Sigmoid colon (tissue), 7 donors: Measurements from ENCODE around the gene UBE4A. TPM values are rescaled to one million over a fixed set of nuclear protein-coding genes. Genes with fewer than 3 reads are reported as not detected.
A peak's percentile ranks its signal among the peaks of the same experiment; 100 is the strongest.

Experiments used
- DNase-seq: peaks from one replicate; pipeline ENCODE4 v3.0.0-alpha.2; 2019
- H3K27ac ChIP-seq, 4 donors: fragments of 200-600 bp; sonication (generic); one replicate each; pipeline ENCODE4 v1.5.1; 2016 to 2019; ENCODE audit warnings: mild to moderate bottlenecking in 1 of 4
- H3K27me3 ChIP-seq, 3 donors: fragments of 200-600 bp; sonication (generic); one replicate each; pipeline ENCODE4 v1.5.1; 2019; ENCODE audit warnings: mild to moderate bottlenecking in 1 of 3
- H3K36me3 ChIP-seq, 4 donors: fragments of 200-600 bp; sonication (generic); one replicate each; pipeline ENCODE4 v1.5.1; 2016 to 2019
- H3K4me1 ChIP-seq, 4 donors: fragments of 200-600 bp; sonication (generic); one replicate each; pipeline ENCODE4 v1.5.1; 2017 to 2019
- H3K4me3 ChIP-seq, 4 donors: fragments of 200-600 bp; sonication (generic); one replicate each; pipeline ENCODE4 v1.5.1; 2017 to 2019; ENCODE audit warnings: mild to moderate bottlenecking in 2 of 4, moderate library complexity in 1 of 4
- H3K9me3 ChIP-seq, 4 donors: fragments of 200-600 bp in 3 of 4; sonication (generic) in 3 of 4; one replicate each; pipeline versions ENCODE4 v1.5.1 to v1.6.1; 2013 to 2019
- CTCF ChIP-seq, 4 experiments: fragments of 450-650 bp in 3 of 4; fragments of 200-600 bp in 1 of 4; IDR thresholded peaks; one replicate each; pipeline ENCODE4 v1.5.1; 2016 to 2019; ENCODE audit warnings: antibody characterized with exemption in 4 of 4, mild to moderate bottlenecking in 3 of 4, moderate library complexity in 2 of 4
- EP300 ChIP-seq, 4 donors: sonication (generic); formaldehyde crosslinking; IDR thresholded peaks; one replicate each; pipeline ENCODE4 v1.6.1; 2017; ENCODE audit warnings: antibody characterized with exemption in 4 of 4
- POLR2A ChIP-seq, 2 donors: fragments of 450-650 bp; IDR thresholded peaks; one replicate each; pipeline ENCODE4 v1.6.1; 2016; ENCODE audit warnings: antibody characterized with exemption in 2 of 2, mild to moderate bottlenecking in 2 of 2, moderate library complexity in 2 of 2
- POLR2AphosphoS5 ChIP-seq, 4 donors: sonication (generic); formaldehyde crosslinking; IDR thresholded peaks; one replicate each; pipeline ENCODE4 v1.6.1; 2017; ENCODE audit warnings: antibody characterized with exemption in 4 of 4
- WGBS, 2 donors: extraction: QIAGEN DNeasy Blood & Tissue Kit; methylation state at CpG; one replicate each; pipeline ENCODE4 v1.1.7; 2013; 5-methylcytosine and 5-hydroxymethylcytosine counted together
- intact Hi-C: fragments of 100-400 bp; cut with DNase I; formaldehyde crosslinking; loops from one replicate; pipeline ENCODE4 v1.15.1; 2023
- polyA plus RNA-seq, 3 donors: library from polyadenylated mRNA; stranded (reverse); fragments of 200-250 nt; gene quantifications; one replicate each; pipeline ENCODE4 v1.2.3, GENCODE V29; 2013
- total RNA-seq, 4 donors: library from RNA; depleted of rRNA; stranded (reverse); fragments of >200 nt; gene quantifications; one replicate each; pipeline ENCODE4 v1.1.0, GENCODE V29; 2016
- donor health status: healthy with polysubstance abuse.
- donor health status: Bipolar disorder and iron deficiency.
- donor health status: healthy.

UBE4A gene
- total and polyA plus RNA-seq, 7 donors = 2.1 to 37.4 (median 33.8) TPM

- no peak for TF ChIP-seq EP300 (IDR thresholded peaks at IDR 0.05)
- no peak for TF ChIP-seq POLR2A (IDR thresholded peaks at IDR 0.05)
- TF ChIP-seq CTCF (IDR thresholded peaks at IDR 0.05) = peak in 3 of 4 experiments; percentile 67 to 89 (median 72)
- TF ChIP-seq POLR2AphosphoS5 (IDR thresholded peaks at IDR 0.05) = peak; percentile 62 to 78 (median 72)
- H3K4me3 ChIP-seq = peak within 1 kb of the TSS; percentile 88 to 100 (median 98)
- H3K36me3 ChIP-seq = no peaks in the 10 kb centered on the region
- H3K27ac ChIP-seq = peak within 1 kb of the TSS; percentile 93 to 97 (median 95)
- intact Hi-C loops = loop anchor here (1.0 to 5.0 kb wide), 3 partner anchors 19 to 51 kb away; partner anchors contain the start of gene ATP5MG
- 1% methylated on average over 83 of the region's 83 CpGs for WGBS, 2 donors
- no peaks in the 10 kb centered on the region for H3K9me3 ChIP-seq
- peaks cover 3 to 57% (median 40%) of the 10 kb centered on the region in 4 donors for H3K4me1 ChIP-seq
- no peaks in the 10 kb centered on the region for H3K27me3 ChIP-seq
- peak; percentile 99 for DNase-seq
Measured at GRCh38 chr11:118435893-118436624, 76.7 kb downstream of the UBE4A start, which contains the start of gene KMT2A. TSS of gene KMT2A (plus strand) at chr11:118436492. CDS start at chr11:118436513, 21 bp downstream.

- H3K36me3 ChIP-seq = no peaks in the 10 kb centered on the region
- no peaks in the 10 kb centered on the region for H3K9me3 ChIP-seq
- peak overlapping the region; percentile 93 to 97 (median 95) for H3K27ac ChIP-seq
- intact Hi-C loops = loop anchor here (1.0 to 5.0 kb wide), 2 partner anchors 35 to 51 kb away; partner anchors contain the start of gene ATP5MG
- 0% methylated on average over 55 of the region's 55 CpGs for WGBS, 2 donors
- peak; percentile 60 for DNase-seq
- peaks cover 3 to 59% (median 43%) of the 10 kb centered on the region in 4 donors for H3K4me1 ChIP-seq
- no peaks in the 10 kb centered on the region for H3K27me3 ChIP-seq
- H3K4me3 ChIP-seq = peak overlapping the region; percentile 88 to 100 (median 98)
- TF ChIP-seq POLR2A (IDR thresholded peaks at IDR 0.05) (no peak), POLR2AphosphoS5 (IDR thresholded peaks at IDR 0.05) (no peak)
Measured at GRCh38 chr11:118436639-118437207, 77.3 kb downstream of the UBE4A start.

GRCh38 chr11:118437208-118438125 is 78.1 kb downstream of the UBE4A start:
- DNase-seq = peak; percentile 80
- H3K27ac ChIP-seq = peak overlapping the region; percentile 93 to 97 (median 95)
- no peaks in the 10 kb centered on the region for H3K9me3 ChIP-seq
- intact Hi-C loops = loop anchor here (5.0 kb wide), 1 partner anchor 50 kb away; no protein-coding TSS in a partner anchor
- TF ChIP-seq CTCF (IDR thresholded peaks at IDR 0.05) (no peak), EP300 (IDR thresholded peaks at IDR 0.05) (no peak), POLR2A (IDR thresholded peaks at IDR 0.05) (no peak), POLR2AphosphoS5 (IDR thresholded peaks at IDR 0.05) (no peak)
- H3K4me1 ChIP-seq = peaks cover 3 to 65% (median 50%) of the 10 kb centered on the region in 4 donors
- H3K4me3 ChIP-seq = peak overlapping the region; percentile 88 to 100 (median 98)
- H3K27me3 ChIP-seq = no peaks in the 10 kb centered on the region
- no peaks in the 10 kb centered on the region for H3K36me3 ChIP-seq
- 0 to 1% methylated on average over 28 of the region's 28 CpGs for WGBS, 2 donors

- Histone ChIP-seq H3K4me3 (peak overlapping the region; percentile 88 to 100 (median 98)), H3K4me1 (peaks cover 3 to 74% (median 59%) of the 10 kb centered on the region in 4 donors), H3K36me3 (no peaks in the 10 kb centered on the region), H3K9me3 (no peaks in the 10 kb centered on the region), H3K27ac (peak overlapping the region; percentile 93 to 97 (median 95)), H3K27me3 (no peaks in the 10 kb centered on the region)
- TF ChIP-seq POLR2AphosphoS5 (IDR thresholded peaks at IDR 0.05) (peak in 1 of 4 donors; percentile 27), EP300 (IDR thresholded peaks at IDR 0.05) (no peak), CTCF (IDR thresholded peaks at IDR 0.05) (no peak), POLR2A (IDR thresholded peaks at IDR 0.05) (no peak)
- 0 to 2% methylated on average over 14 of the region's 14 CpGs for WGBS, 2 donors
- DNase-seq = peak; percentile 72
- intact Hi-C loops = loop anchor here (5.0 kb wide), 1 partner anchor 49 kb away; no protein-coding TSS in a partner anchor
Measured at GRCh38 chr11:118438314-118438931, 79.0 kb downstream of the UBE4A start.
